ENCODE results near the gene BID. TPM values are rescaled to one million over a fixed set of nuclear protein-coding genes. Genes with fewer than 3 reads are reported as not detected.

BID gene
- total and polyA plus RNA-seq, 2 of the 4 experiments (the other 2 are of a cell fraction): 69.5 to 240 TPM

DNA sequence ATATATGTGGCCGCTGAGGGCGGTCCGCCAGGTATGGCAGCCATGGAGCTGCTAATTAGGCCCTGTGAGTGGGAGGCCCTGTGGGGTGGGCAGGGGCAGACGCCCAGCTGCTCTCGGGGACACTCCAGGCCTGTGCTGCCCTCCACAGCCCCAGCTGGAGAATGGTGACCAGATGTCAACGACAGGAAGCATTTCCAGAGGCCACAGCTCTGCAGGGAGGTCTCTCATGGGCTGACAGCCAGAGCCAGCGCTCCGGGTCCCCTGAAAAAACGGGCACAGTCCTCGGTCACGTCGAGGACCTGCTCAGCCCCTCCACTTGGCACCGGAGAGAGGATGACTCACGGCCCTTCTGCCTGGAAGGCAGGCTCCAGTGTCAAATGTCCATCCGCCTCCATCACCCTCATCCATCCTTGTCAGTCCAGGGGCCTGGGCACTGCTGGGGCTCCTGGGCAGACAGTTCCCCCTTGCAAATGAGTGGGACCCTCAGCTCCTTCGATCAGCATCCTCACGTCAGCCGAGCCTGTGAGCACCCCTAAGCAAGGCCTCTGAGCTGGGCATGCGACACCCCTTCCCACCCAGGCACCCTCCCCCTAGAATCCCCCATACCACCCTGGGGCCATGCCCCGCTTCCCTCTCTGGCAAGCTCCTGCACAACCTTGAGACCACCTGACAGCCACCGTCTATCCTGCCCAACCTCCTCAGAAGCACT lies 1.9 kb downstream of the BID start:
- Histone ChIP-seq H3K18ac (ENCODE audit: low read depth, low read length) (no peak overlapping the region), H4K8ac (ENCODE audit: low read depth in 2 of 2, low read length in 2 of 2) (no peak overlapping the region), H3K4me3 (ENCODE audit: insufficient read depth, low read depth, low read length) (no peak overlapping the region), H3K9me1 (ENCODE audit: insufficient read depth, low read length) (peaks cover 18% of the 10 kb centered on the region; the same call in 1 of the 2 replicates), H2AFZ (replicated peaks; ENCODE audit: low read length, poor library complexity) (peak overlapping the region; percentile 85), H3K27ac (ENCODE audit: insufficient read depth, low read length) (no peak overlapping the region; the same call in 1 of the 2 replicates), H3K27me3 (ENCODE audit: control insufficient read depth, insufficient read depth, low read length) (no peaks in the 10 kb centered on the region), H4K20me1 (ENCODE audit: insufficient read depth, low read length) (peaks cover 56% of the 10 kb centered on the region), H3K4me1 (ENCODE audit: control insufficient read depth, insufficient read depth, low read length) (peaks cover 15% of the 10 kb centered on the region), H2AK9ac (replicated peaks; ENCODE audit: low read depth, low read length, poor library complexity) (peak overlapping the region; percentile 96), H3K4ac (ENCODE audit: low read depth, low read length) (peak overlapping the region; percentile 58), H3K56ac (ENCODE audit: extremely low read depth, insufficient read depth, low read length) (no peak overlapping the region), H3K36me3 (ENCODE audit: control insufficient read depth, insufficient read depth, low read length) (no peaks in the 10 kb centered on the region), H3K9ac (ENCODE audit: low read depth, low read length) (peak overlapping the region; percentile 12), H3K9me3 (ENCODE audit: control insufficient read depth, insufficient read depth, low read length) (no peaks in the 10 kb centered on the region), H3K79me1 (ENCODE audit: low read depth in 1 of 2, low read length in 2 of 2) (peaks cover 16 to 52% of the 10 kb centered on the region in 2 experiments), H4K5ac (ENCODE audit: low read depth, low read length) (no peak overlapping the region), H3K23ac (ENCODE audit: low read depth, low read length) (peak overlapping the region; percentile 59), H3K4me2 (ENCODE audit: low read depth, low read length) (peak overlapping the region; percentile 93), H4K91ac (ENCODE audit: insufficient read depth, low read depth, low read length) (peak overlapping the region; percentile 66), H2AK5ac (ENCODE audit: low read depth, low read length) (peak overlapping the region; percentile 76), H2BK5ac (ENCODE audit: low read depth, low read length, poor library complexity, severe bottlenecking) (peak overlapping the region; percentile 5), H3K14ac (replicated peaks; ENCODE audit: low read depth, low read length) (peak overlapping the region; percentile 71; the same call in 1 of the 2 replicates), H2BK15ac (ENCODE audit: low read depth, low read length) (peak overlapping the region; percentile 8; the same call in 1 of the 3 replicates), H2BK120ac (ENCODE audit: low read depth, low read length) (no peak overlapping the region), H2BK20ac (ENCODE audit: low read depth, low read length) (no peak overlapping the region)
- WGBS, 2 experiments (ENCODE audit: extremely low coverage in 2 of 2, insufficient read length in 1 of 2): 75% methylated on average over 12 of the region's 21 CpGs; no CpG with 5 or more reads in 1 of the 2 experiments
- dilution Hi-C loops (cut with HindIII; ENCODE audit: low sequenced_read_pairs, unreplicated experiment): no loop called here
- ChIA-PET POLR2A (ENCODE audit: unreplicated experiment) (no interaction called here), CTCF (interaction anchor here (1.6 kb wide), 1 partner anchor 29 kb away, joined by 6 read pairs; no protein-coding TSS in a partner anchor)
- intact Hi-C loops (cut with micrococcal nuclease): no loop called here
- peak; percentile 2; the same call in 1 of the 2 replicates for ATAC-seq (ENCODE audit: low read depth)
- in situ Hi-C loops (cut with MboI; ENCODE audit: low sequenced_read_pairs): loop anchor here (5.0 kb wide), 1 partner anchor 40 kb away; no protein-coding TSS in a partner anchor
- peak; percentile 42 for DNase-seq
- no TSS peak for BruUV-seq (replicated peaks)
- TF ChIP-seq SMC3 (IDR thresholded peaks at IDR 0.05; ENCODE audit: low read depth, low read length): no peak
- TF ChIP-seq RCOR1 (IDR thresholded peaks at IDR 0.05; ENCODE audit: insufficient replicate concordance, low read length): no peak
- TF ChIP-seq, protein P1, sequence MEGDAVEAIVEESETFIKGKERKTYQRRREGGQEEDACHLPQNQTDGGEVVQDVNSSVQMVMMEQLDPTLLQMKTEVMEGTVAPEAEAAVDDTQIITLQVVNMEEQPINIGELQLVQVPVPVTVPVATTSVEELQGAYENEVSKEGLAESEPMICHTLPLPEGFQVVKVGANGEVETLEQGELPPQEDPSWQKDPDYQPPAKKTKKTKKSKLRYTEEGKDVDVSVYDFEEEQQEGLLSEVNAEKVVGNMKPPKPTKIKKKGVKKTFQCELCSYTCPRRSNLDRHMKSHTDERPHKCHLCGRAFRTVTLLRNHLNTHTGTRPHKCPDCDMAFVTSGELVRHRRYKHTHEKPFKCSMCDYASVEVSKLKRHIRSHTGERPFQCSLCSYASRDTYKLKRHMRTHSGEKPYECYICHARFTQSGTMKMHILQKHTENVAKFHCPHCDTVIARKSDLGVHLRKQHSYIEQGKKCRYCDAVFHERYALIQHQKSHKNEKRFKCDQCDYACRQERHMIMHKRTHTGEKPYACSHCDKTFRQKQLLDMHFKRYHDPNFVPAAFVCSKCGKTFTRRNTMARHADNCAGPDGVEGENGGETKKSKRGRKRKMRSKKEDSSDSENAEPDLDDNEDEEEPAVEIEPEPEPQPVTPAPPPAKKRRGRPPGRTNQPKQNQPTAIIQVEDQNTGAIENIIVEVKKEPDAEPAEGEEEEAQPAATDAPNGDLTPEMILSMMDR (conservative IDR thresholded peaks at IDR 0.05; ENCODE audit: low read depth, low read length): no peak
- no peak for TF ChIP-seq RFX5 (IDR thresholded peaks at IDR 0.05; ENCODE audit: low read depth, low read length)
- no peak for TF ChIP-seq POLR2A (IDR thresholded peaks at IDR 0.05; ENCODE audit: low read depth, low read length)
- TF ChIP-seq MAZ (IDR thresholded peaks at IDR 0.05; ENCODE audit: borderline replicate concordance, low read depth, low read length): no peak
- TF ChIP-seq NFE2L2 (IDR thresholded peaks at IDR 0.05; ENCODE audit: low read depth, low read length): no peak
- no peak for TF ChIP-seq RAD21 (IDR thresholded peaks at IDR 0.05; ENCODE audit: low read length)
- TF ChIP-seq CHD1 (IDR thresholded peaks at IDR 0.05; ENCODE audit: low read depth, low read length): no peak
- TF ChIP-seq MXI1 (IDR thresholded peaks at IDR 0.05; ENCODE audit: borderline replicate concordance, low read depth, low read length): no peak
- TF ChIP-seq MAFK (IDR thresholded peaks at IDR 0.05; ENCODE audit: low read depth, low read length): no peak
- TF ChIP-seq, protein P2, sequence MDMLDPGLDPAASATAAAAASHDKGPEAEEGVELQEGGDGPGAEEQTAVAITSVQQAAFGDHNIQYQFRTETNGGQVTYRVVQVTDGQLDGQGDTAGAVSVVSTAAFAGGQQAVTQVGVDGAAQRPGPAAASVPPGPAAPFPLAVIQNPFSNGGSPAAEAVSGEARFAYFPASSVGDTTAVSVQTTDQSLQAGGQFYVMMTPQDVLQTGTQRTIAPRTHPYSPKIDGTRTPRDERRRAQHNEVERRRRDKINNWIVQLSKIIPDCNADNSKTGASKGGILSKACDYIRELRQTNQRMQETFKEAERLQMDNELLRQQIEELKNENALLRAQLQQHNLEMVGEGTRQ (IDR thresholded peaks at IDR 0.05; ENCODE audit: low read depth, low read length): no peak
- TF ChIP-seq BHLHE40 (IDR thresholded peaks at IDR 0.05; ENCODE audit: low read depth, low read length): no peak
- TF ChIP-seq FOS (IDR thresholded peaks at IDR 0.05; ENCODE audit: low read depth, low read length): no peak
- no peak for TF ChIP-seq CEBPB (IDR thresholded peaks at IDR 0.05; ENCODE audit: low read depth, low read length)
